ENCODE results near the gene EYS. TPM values are rescaled to one million over a fixed set of nuclear protein-coding genes. Genes with fewer than 3 reads are reported as not detected.

EYS gene
- total and polyA plus RNA-seq, 2 of the 8 experiments (the other 6 are each of a cell fraction or from before 2014, with no cell fraction given): 0.05 to 0.13 TPM

DNA sequence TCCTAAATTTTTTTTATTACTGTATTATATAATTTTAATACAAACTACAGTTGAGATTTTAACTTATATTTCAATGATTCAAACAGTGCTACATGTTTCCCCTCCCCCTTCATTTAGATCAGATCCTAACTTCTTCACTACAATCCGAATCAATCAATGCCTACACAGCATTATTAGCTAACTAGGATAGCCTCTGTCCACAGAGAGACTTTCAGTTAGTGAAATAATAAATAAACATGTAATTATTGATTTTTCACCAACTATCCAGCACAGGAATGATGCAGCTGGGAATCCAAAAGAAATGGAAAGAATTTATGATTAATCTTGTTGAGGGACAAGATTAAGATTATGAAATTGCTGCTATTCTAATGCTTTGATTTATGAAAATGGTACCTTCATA, 1907.7 kb downstream of the EYS start:
- H3K4me3 ChIP-seq (ENCODE audit: extremely low read depth in 1 of 4, insufficient read depth in 2 of 4, low read depth in 3 of 4, low read length in 4 of 4): no peak overlapping the region

More for the DNA sequence above, 1907.7 kb downstream of the EYS start:
- no peak overlapping the region for H2BK20ac ChIP-seq (ENCODE audit: low read length)
- no peak overlapping the region for H4K91ac ChIP-seq (replicated peaks; ENCODE audit: insufficient read length, low read length)
- FAIRE-seq (no peak), DNase-seq (ENCODE audit: low read depth in 1 of 2, low spot score in 2 of 2) (no peak)
- no peak overlapping the region for H3K9ac ChIP-seq (replicated peaks in 1 of 4; ENCODE audit: extremely low read depth in 1 of 4, low read depth in 3 of 4, low read length in 3 of 4)
- no peak overlapping the region for H3K23ac ChIP-seq (ENCODE audit: insufficient read length)
- H2AK5ac ChIP-seq (ENCODE audit: low read depth, low read length): no peak overlapping the region
- H4K8ac ChIP-seq (ENCODE audit: extremely low read depth, insufficient read depth, low read length): no peak overlapping the region
- no peaks in the 10 kb centered on the region for H3K79me1 ChIP-seq (ENCODE audit: low read depth, low read length)
- H3K4me1 ChIP-seq (replicated peaks in 1 of 4; ENCODE audit: control insufficient read depth in 3 of 4, insufficient read depth in 4 of 4, low read length in 3 of 4): no peaks in the 10 kb centered on the region
- H3K56ac ChIP-seq (replicated peaks; ENCODE audit: insufficient read length, low read depth, low read length): no peak overlapping the region
- ChIA-PET CTCF (ENCODE audit: partially characterized antibody) (interaction anchor here (0.9 to 1.5 kb wide), 3 partner anchors 9 to 37 kb away, joined by 3 read pairs; no protein-coding TSS in a partner anchor), POLR2A (ENCODE audit: partially characterized antibody) (interaction anchor here (0.6 kb wide), 1 partner anchor 88 kb away, joined by 3 read pairs; no protein-coding TSS in a partner anchor)
- H2BK15ac ChIP-seq (ENCODE audit: low read length): no peak overlapping the region
- no peak overlapping the region for H2BK12ac ChIP-seq (ENCODE audit: low read depth, low read length)
- 96% methylated on average over 1 of the region's 1 CpG; no CpG with 5 or more reads in 1 of the 2 experiments for WGBS, 2 experiments (ENCODE audit: extremely low coverage in 1 of 2, insufficient coverage in 1 of 2, insufficient read length in 1 of 2, insufficient replicate concordance in 2 of 2, low coverage in 1 of 2, low lambda C conversion rate in 2 of 2, missing lambda C conversion rate in 1 of 2)
- H2AFZ ChIP-seq (ENCODE audit: low read length): no peak overlapping the region
- no peak overlapping the region for H3K14ac ChIP-seq (ENCODE audit: insufficient read length)
- no peak for TF ChIP-seq CREB1 (IDR thresholded peaks at IDR 0.05)
- TF ChIP-seq SP4 (IDR thresholded peaks at IDR 0.05; ENCODE audit: low read length): no peak
- no peak for TF ChIP-seq RXRA (IDR thresholded peaks at IDR 0.05; ENCODE audit: insufficient read depth, low read depth, low read length)
- TF ChIP-seq ZNF274 (IDR thresholded peaks at IDR 0.05; ENCODE audit: borderline replicate concordance, extremely low read depth, low read length): no peak
- no peak for TF ChIP-seq POLR2A (IDR thresholded peaks at IDR 0.05; ENCODE audit: control extremely low read depth in 1 of 2, low read depth in 2 of 2, low read length in 2 of 2)
- no peak for TF ChIP-seq CEBPB (IDR thresholded peaks at IDR 0.05; ENCODE audit: low read depth, low read length)
- TF ChIP-seq PHF8 (conservative IDR thresholded peaks at IDR 0.05; ENCODE audit: low read depth, low read length): no peak
- no peaks in the 10 kb centered on the region for H4K20me1 ChIP-seq (replicated peaks in 1 of 2; ENCODE audit: control insufficient read depth in 1 of 2, insufficient read depth in 2 of 2, low read length in 2 of 2)
- H3K36me3 ChIP-seq (ENCODE audit: control insufficient read depth in 2 of 4, insufficient read depth in 4 of 4, low read length in 3 of 4): no peaks in the 10 kb centered on the region
- H3K4ac ChIP-seq (replicated peaks; ENCODE audit: insufficient read length, low read depth, low read length): no peak overlapping the region
- H2BK120ac ChIP-seq (replicated peaks; ENCODE audit: low read depth, low read length): no peak overlapping the region
- no peaks in the 10 kb centered on the region for H3K9me3 ChIP-seq (ENCODE audit: insufficient read depth in 2 of 2, low read depth in 1 of 2, low read length in 1 of 2)
- H4K5ac ChIP-seq (ENCODE audit: insufficient read length, low read depth, low read length): no peak overlapping the region
- H3K18ac ChIP-seq (ENCODE audit: extremely low read depth, low read length): no peak overlapping the region
- no peaks in the 10 kb centered on the region for H3K23me2 ChIP-seq (ENCODE audit: low read depth, low read length)
- H3K79me2 ChIP-seq (ENCODE audit: control insufficient read depth in 1 of 2, insufficient read depth in 2 of 2, low read length in 2 of 2): no peaks in the 10 kb centered on the region
- H2BK5ac ChIP-seq (ENCODE audit: low read depth, low read length): no peak overlapping the region
- H3K4me2 ChIP-seq (ENCODE audit: insufficient read depth in 1 of 2, low read depth in 2 of 2, low read length in 2 of 2): no peak overlapping the region
- H3K27me3 ChIP-seq (replicated peaks in 1 of 4; ENCODE audit: control insufficient read depth in 3 of 4, extremely low read depth in 1 of 4, insufficient read depth in 3 of 4, low read length in 3 of 4): no peaks in the 10 kb centered on the region
- H3K27ac ChIP-seq (ENCODE audit: low read depth, low read length): no peak overlapping the region

Data from H1 (cell line).